SK-N-SH (cell line): Measurements from ENCODE around the gene SLC25A33. TPM values are rescaled to one million over a fixed set of nuclear protein-coding genes. Genes with fewer than 3 reads are reported as not detected.

Experiments used
- CTCF ChIA-PET: fragments of 300-600, 350-600 bp; formaldehyde crosslinking; extraction: SDS; loops from one replicate; lab custom pipeline; 2021; lab: Yijun Ruan, JAX
- POLR2A ChIA-PET: fragments of 350-600 bp; sonication (Branson Sonifier 250); formaldehyde crosslinking; extraction: SDS; loops from one replicate; lab custom pipeline; 2020; ENCODE audit warnings: antibody characterized with exemption, inconsistent platforms; lab: Yijun Ruan, JAX
- DNase-seq: peaks from one replicate; pipeline ENCODE4 v3.0.0; 2012
- H2AFZ ChIP-seq: fragments of 200-600 bp; sonication (generic); 2 replicates; pipeline ENCODE4 v1.8.1; 2016; ENCODE audit warnings: antibody characterized with exemption, mild to moderate bottlenecking, low read depth
- H3F3A ChIP-seq: fragments of 200-600 bp; sonication (generic); replicated peaks from 2 replicates; pipeline ENCODE3; 2016; ENCODE audit warnings: antibody characterized with exemption, mild to moderate bottlenecking; ENCODE audit not compliant: insufficient read depth
- H3K27ac ChIP-seq, 2 experiments: fragments of 200-500 bp in 1 of 2; fragments of 200-600 bp in 1 of 2; sonication (Bioruptor generic) in 1 of 2; sonication (generic), shearing (Covaris generic) in 1 of 2; 2 replicates each; pipeline versions ENCODE4 v1.5.1 to v1.6.1; 2014 to 2016; ENCODE audit warnings: low read depth in 2 of 2, inconsistent platforms in 1 of 2, low read length in 1 of 2, mild to moderate bottlenecking in 1 of 2, mixed read lengths in 1 of 2
- H3K27me3 ChIP-seq: fragments of 200-600 bp; sonication (generic), shearing (Covaris generic); 2 replicates; pipeline ENCODE4 v1.6.1; 2016; ENCODE audit warnings: mixed run types; ENCODE audit not compliant: insufficient read depth
- H3K36me3 ChIP-seq, 2 experiments: fragments of 200-500 bp in 1 of 2; fragments of 200-600 bp in 1 of 2; sonication (Bioruptor generic) in 1 of 2; sonication (generic) in 1 of 2; replicated peaks in 1 of 2; 2 replicates each; pipeline versions ENCODE3 to v1.5.1; 2014 to 2016; ENCODE audit warnings: low read length in 1 of 2, mild to moderate bottlenecking in 1 of 2; ENCODE audit not compliant: insufficient read depth in 2 of 2, control insufficient read depth in 1 of 2
- H3K4me1 ChIP-seq, 2 experiments: fragments of 200-500 bp in 1 of 2; fragments of 200-600 bp in 1 of 2; sonication (Bioruptor generic) in 1 of 2; sonication (generic), shearing (Covaris generic) in 1 of 2; 2 replicates each; pipeline versions ENCODE4 v1.5.1 to v1.6.1; 2014 to 2016; ENCODE audit warnings: low read depth in 1 of 2, low read length in 1 of 2, mixed run types in 1 of 2; ENCODE audit not compliant: insufficient read depth in 2 of 2, control insufficient read depth in 1 of 2
- H3K4me2 ChIP-seq: fragments of 200-600 bp; sonication (generic), shearing (Covaris generic); 2 replicates; pipeline ENCODE4 v1.6.1; 2017; ENCODE audit warnings: mixed run types
- H3K4me3 ChIP-seq, 2 experiments: fragments of 200-500 bp in 1 of 2; fragments of 200-600 bp in 1 of 2; sonication (Bioruptor generic) in 1 of 2; sonication (generic), shearing (Covaris generic) in 1 of 2; 2 replicates each; pipeline versions ENCODE4 v1.5.1 to v1.8.1; 2014 to 2016; ENCODE audit warnings: low read depth in 2 of 2, inconsistent platforms in 1 of 2, low read length in 1 of 2, mild to moderate bottlenecking in 1 of 2, mixed read lengths in 1 of 2, moderate library complexity in 1 of 2
- H3K79me2 ChIP-seq: fragments of 200-600 bp; sonication (generic); 2 replicates; pipeline ENCODE4 v1.8.1; 2017; ENCODE audit warnings: mild to moderate bottlenecking; ENCODE audit not compliant: insufficient read depth
- H3K9ac ChIP-seq: fragments of 200-600 bp; sonication (generic); 2 replicates; pipeline ENCODE4 v1.6.1; 2017; ENCODE audit warnings: mixed run types
- H3K9me2 ChIP-seq: fragments of 200-600 bp; sonication (generic); 2 replicates; pipeline ENCODE4 v1.6.1; 2017; ENCODE audit warnings: mixed run types
- H3K9me3 ChIP-seq: fragments of 200-600 bp; sonication (generic); 2 replicates; pipeline ENCODE4 v1.6.1; 2017; ENCODE audit warnings: mixed run types, mild to moderate bottlenecking, moderate library complexity
- H4K20me1 ChIP-seq: fragments of 200-600 bp; sonication (generic); 2 replicates; pipeline ENCODE4 v1.6.1; 2017; ENCODE audit warnings: mild to moderate bottlenecking, mixed run types; ENCODE audit not compliant: insufficient read depth
- ELF1 ChIP-seq: IDR thresholded peaks from 2 replicates; pipeline ENCODE4 v1.4.0; 2012
- EZH2phosphoT487 ChIP-seq: fragments of 200-600 bp; sonication (generic); IDR thresholded peaks from 2 replicates; pipeline ENCODE4 v1.6.1; 2017; ENCODE audit warnings: low read depth, mixed run types, mild to moderate bottlenecking, antibody characterized with exemption, moderate library complexity, borderline replicate concordance
- GABPA ChIP-seq: IDR thresholded peaks from 2 replicates; pipeline ENCODE4 v1.4.0; 2012; ENCODE audit warnings: low read depth, mild to moderate bottlenecking
- GATA2 ChIP-seq: sonication (generic); formaldehyde crosslinking; IDR thresholded peaks from 2 replicates; pipeline ENCODE4 v1.5.0; 2020; ENCODE audit warnings: mild to moderate bottlenecking, missing genetic modification reagents
- NFIC ChIP-seq: IDR thresholded peaks from 2 replicates; pipeline ENCODE4 v1.4.0; 2012; ENCODE audit warnings: borderline replicate concordance
- RAD21 ChIP-seq: IDR thresholded peaks from 2 replicates; pipeline ENCODE4 v1.6.1; 2012; ENCODE audit warnings: mild to moderate bottlenecking, low read length
- RCOR1 ChIP-seq: fragments of 150-350 bp; IDR thresholded peaks from 2 replicates; pipeline ENCODE4 v1.6.1; 2017; ENCODE audit warnings: antibody characterized with exemption, low read length
- SMC3 ChIP-seq: IDR thresholded peaks from 2 replicates; pipeline ENCODE4 v1.6.1; 2012; ENCODE audit warnings: low read depth, low read length, improper control_type of control experiment
- TAF1 ChIP-seq: IDR thresholded peaks from 2 replicates; pipeline ENCODE4 v1.6.1; 2012; ENCODE audit warnings: low read depth, mild to moderate bottlenecking, low read length, moderate library complexity, borderline replicate concordance
- WGBS: methylation state at CpG from one replicate; pipeline ENCODE4 v1.1.6; 2017; ENCODE audit warnings: low lambda C conversion rate; 5-methylcytosine and 5-hydroxymethylcytosine counted together
- polyA plus RNA-seq, 3 experiments: library from polyadenylated mRNA; depleted of rRNA; stranded (reverse); fragments of >200 nt; gene quantifications; 2 replicates each; pipeline ENCODE4 v1.2.3, GENCODE V29; 2012
- TF ChIP-seq, protein P1 (sequence below): fragments of 200-600 bp; sonication (generic); IDR thresholded peaks from 2 replicates; pipeline ENCODE4 v1.6.1; 2017; ENCODE audit warnings: antibody characterized with exemption, mild to moderate bottlenecking, moderate library complexity
- TF ChIP-seq, protein P2 (sequence below): IDR thresholded peaks from 2 replicates; pipeline ENCODE4 v1.4.0; 2012; ENCODE audit warnings: low read depth

SLC25A33 gene
- polyA plus RNA-seq, 1 of the 3 experiments (the other 2 are of a cell fraction) = 4.8 TPM

DNA sequence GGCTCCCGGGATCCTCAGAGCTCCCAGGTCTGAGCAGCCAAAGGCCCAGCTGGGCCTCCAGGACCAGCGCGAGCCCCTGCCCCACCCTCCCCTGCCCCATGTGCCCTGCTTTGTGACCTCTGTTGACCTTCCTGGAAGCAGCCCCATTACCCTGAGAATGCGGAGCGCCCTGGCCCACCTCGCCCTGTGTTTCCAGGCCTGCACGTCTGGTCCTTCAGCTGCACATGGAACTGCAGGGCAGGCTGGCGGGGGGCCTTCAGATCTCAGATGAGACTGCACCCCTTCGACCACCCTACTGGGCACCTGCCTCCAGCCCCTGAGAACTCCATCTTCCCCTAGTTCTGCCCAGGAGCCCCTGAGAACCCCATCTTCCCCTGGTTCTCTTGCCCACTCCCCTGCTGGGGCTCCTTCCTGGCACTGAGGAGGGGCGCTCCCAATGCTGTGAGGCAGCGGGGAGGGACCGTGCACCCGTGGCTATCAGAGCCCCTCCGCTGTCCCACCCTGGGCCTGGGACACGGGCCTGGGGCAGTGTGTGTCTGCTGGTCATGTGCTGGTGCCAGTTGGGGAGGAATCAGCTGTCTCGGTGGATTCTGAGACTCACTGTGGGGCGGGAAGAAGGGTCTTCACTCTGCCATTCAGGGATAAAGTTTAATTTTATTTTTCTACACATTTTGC, 74.5 kb downstream of the SLC25A33 start:
- POLR2A ChIA-PET = no interaction called here
- H4K20me1 ChIP-seq = no peaks in the 10 kb centered on the region

DNA sequence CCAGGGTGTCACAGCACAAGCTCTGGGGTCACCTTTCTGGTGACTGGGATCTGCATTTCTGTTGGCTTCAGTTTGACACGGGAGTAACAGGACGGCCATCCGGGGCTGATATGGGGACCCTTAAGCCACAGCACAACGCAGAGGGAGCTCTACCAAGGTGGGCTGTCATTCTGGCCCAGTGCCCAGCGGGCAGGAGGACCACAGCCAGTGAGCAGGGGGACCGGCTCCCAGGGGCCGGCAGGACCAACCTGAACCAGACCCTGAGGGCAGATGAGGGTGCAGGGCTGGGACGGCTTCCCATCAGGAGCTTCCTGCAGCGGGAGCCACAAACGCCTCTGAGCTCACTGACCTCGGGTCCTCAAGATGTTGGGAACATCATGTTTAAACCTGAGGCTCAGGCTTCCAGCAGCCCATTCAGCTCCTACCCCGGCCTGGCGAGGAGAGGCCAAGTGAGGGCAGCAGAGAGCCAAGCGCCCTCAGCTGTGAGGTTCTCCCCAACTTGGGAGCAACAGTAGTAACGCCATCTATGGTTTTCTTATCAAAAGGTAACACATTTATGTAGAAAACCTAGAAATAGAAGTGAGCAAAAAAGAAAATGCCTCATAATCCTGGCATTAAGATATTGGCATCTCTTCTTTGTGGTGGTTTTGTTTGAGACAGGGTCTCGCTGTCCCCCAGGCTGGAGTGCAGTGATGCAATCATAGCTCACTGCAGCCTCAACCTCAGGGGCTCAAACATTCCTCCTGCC, 76.2 kb downstream of the SLC25A33 start:
- no peak overlapping the region for H3K4me2 ChIP-seq
- CTCF ChIA-PET = interaction anchor here (0.9 to 8.1 kb wide), 16 partner anchors 9 to 594 kb away, joined by 3 to 74 read pairs (median 4); partner anchors contain the start of genes PIK3CD and TMEM201
- TF ChIP-seq EZH2phosphoT487 = no peak
- peak; percentile 13; the same call in 1 of the 2 replicates for TF ChIP-seq SMC3
- TF ChIP-seq, protein P1, sequence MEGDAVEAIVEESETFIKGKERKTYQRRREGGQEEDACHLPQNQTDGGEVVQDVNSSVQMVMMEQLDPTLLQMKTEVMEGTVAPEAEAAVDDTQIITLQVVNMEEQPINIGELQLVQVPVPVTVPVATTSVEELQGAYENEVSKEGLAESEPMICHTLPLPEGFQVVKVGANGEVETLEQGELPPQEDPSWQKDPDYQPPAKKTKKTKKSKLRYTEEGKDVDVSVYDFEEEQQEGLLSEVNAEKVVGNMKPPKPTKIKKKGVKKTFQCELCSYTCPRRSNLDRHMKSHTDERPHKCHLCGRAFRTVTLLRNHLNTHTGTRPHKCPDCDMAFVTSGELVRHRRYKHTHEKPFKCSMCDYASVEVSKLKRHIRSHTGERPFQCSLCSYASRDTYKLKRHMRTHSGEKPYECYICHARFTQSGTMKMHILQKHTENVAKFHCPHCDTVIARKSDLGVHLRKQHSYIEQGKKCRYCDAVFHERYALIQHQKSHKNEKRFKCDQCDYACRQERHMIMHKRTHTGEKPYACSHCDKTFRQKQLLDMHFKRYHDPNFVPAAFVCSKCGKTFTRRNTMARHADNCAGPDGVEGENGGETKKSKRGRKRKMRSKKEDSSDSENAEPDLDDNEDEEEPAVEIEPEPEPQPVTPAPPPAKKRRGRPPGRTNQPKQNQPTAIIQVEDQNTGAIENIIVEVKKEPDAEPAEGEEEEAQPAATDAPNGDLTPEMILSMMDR = peak; percentile 55
- TF ChIP-seq TAF1 = no peak
- TF ChIP-seq RAD21 = peak; percentile 29; the same call in 1 of the 2 replicates
- TF ChIP-seq, all 33 proteins: peak for 3
- H3K4me3 ChIP-seq = no peak overlapping the region
- 73% methylated on average over 8 of the region's 16 CpGs for WGBS
- no peak overlapping the region for H2AFZ ChIP-seq
- H3K9ac ChIP-seq = no peak overlapping the region
- H3K27me3 ChIP-seq = no peaks in the 10 kb centered on the region
- H3K27ac ChIP-seq = no peak overlapping the region; a peak in 1 of 4 replicates
- H3K79me2 ChIP-seq = no peaks in the 10 kb centered on the region
- DNase-seq = peak; percentile 69
- H4K20me1 ChIP-seq = no peaks in the 10 kb centered on the region
- H3K9me2 ChIP-seq = no peaks in the 10 kb centered on the region
- no peaks in the 10 kb centered on the region for H3K36me3 ChIP-seq
- POLR2A ChIA-PET = no interaction called here
- H3K9me3 ChIP-seq = no peaks in the 10 kb centered on the region
- H3K4me1 ChIP-seq = peaks cover 0 to 35% of the 10 kb centered on the region in 2 experiments; a peak in 1 of 4 replicates
- no peaks in the 10 kb centered on the region for H3F3A ChIP-seq

More for the DNA sequence above, 74.5 kb downstream of the SLC25A33 start:
- H3K9ac ChIP-seq = no peak overlapping the region
- no peaks in the 10 kb centered on the region for H3K9me3 ChIP-seq
- no peaks in the 10 kb centered on the region for H3K27me3 ChIP-seq
- no peaks in the 10 kb centered on the region for H3K79me2 ChIP-seq
- H3K27ac ChIP-seq = peak overlapping the region in 1 of 2 experiments; percentile 83; a peak in 1 of 4 replicates
- no peaks in the 10 kb centered on the region for H3K9me2 ChIP-seq
- CTCF ChIA-PET = interaction anchor here (1.0 to 8.1 kb wide), 4 partner anchors 14 to 596 kb away, joined by 3 to 74 read pairs (median 3); partner anchors contain the start of gene TMEM201
- no peak overlapping the region for H3K4me3 ChIP-seq
- H3K4me2 ChIP-seq = no peak overlapping the region
- no peaks in the 10 kb centered on the region for H3F3A ChIP-seq
- H2AFZ ChIP-seq = no peak overlapping the region
- WGBS = 89% methylated on average over 10 of the region's 17 CpGs
- DNase-seq = no peak
- TF ChIP-seq ELF1 = no peak
- TF ChIP-seq GABPA = no peak
- no peak for TF ChIP-seq GATA2 (CRISPR knock-in tag)
- TF ChIP-seq, protein P2, sequence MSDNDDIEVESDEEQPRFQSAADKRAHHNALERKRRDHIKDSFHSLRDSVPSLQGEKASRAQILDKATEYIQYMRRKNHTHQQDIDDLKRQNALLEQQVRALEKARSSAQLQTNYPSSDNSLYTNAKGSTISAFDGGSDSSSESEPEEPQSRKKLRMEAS = no peak
- TF ChIP-seq RCOR1 = no peak
- no peak for TF ChIP-seq EZH2phosphoT487
- TF ChIP-seq SMC3 = no peak
- TF ChIP-seq RAD21 = no peak
- no peak for TF ChIP-seq NFIC
- peaks cover 0 to 35% of the 10 kb centered on the region in 2 experiments; a peak in 1 of 4 replicates for H3K4me1 ChIP-seq
- H3K36me3 ChIP-seq = peaks cover 0 to 4% of the 10 kb centered on the region in 2 experiments
